Upper lobe of left lung (tissue), 4 donors: ENCODE measurements around the gene ADIPOQ.

Experiments
- EP300 ChIP-seq, 4 donors: sonication (generic); formaldehyde crosslinking; IDR thresholded peaks; one replicate each; pipeline ENCODE4 v1.5.1; 2017; ENCODE audit warnings: antibody characterized with exemption in 4 of 4, control low read depth in 2 of 4
- POLR2A ChIP-seq, 4 donors: fragments of 450-650 bp; IDR thresholded peaks; one replicate each; pipeline ENCODE4 v1.5.1; 2016 to 2017; ENCODE audit warnings: antibody characterized with exemption in 4 of 4, mild to moderate bottlenecking in 2 of 4
- POLR2AphosphoS5 ChIP-seq, 2 donors: sonication (generic); formaldehyde crosslinking; IDR thresholded peaks; one replicate each; pipeline ENCODE4 v1.5.1; 2017; ENCODE audit warnings: antibody characterized with exemption in 2 of 2
- TF ChIP-seq, protein P1 (sequence below), 6 experiments: fragments of 450-650 bp in 4 of 6; fragments of 200-600 bp in 2 of 6; sonication (generic) in 2 of 6; IDR thresholded peaks; one replicate each; pipeline ENCODE4 v1.5.1; 2016 to 2019; ENCODE audit warnings: antibody characterized with exemption in 6 of 6

GRCh38 chr3:186821429-186822387, 20.8 kb upstream of the ADIPOQ start:
- TF ChIP-seq POLR2A (IDR thresholded peaks at IDR 0.05): no peak
- TF ChIP-seq, protein P1, sequence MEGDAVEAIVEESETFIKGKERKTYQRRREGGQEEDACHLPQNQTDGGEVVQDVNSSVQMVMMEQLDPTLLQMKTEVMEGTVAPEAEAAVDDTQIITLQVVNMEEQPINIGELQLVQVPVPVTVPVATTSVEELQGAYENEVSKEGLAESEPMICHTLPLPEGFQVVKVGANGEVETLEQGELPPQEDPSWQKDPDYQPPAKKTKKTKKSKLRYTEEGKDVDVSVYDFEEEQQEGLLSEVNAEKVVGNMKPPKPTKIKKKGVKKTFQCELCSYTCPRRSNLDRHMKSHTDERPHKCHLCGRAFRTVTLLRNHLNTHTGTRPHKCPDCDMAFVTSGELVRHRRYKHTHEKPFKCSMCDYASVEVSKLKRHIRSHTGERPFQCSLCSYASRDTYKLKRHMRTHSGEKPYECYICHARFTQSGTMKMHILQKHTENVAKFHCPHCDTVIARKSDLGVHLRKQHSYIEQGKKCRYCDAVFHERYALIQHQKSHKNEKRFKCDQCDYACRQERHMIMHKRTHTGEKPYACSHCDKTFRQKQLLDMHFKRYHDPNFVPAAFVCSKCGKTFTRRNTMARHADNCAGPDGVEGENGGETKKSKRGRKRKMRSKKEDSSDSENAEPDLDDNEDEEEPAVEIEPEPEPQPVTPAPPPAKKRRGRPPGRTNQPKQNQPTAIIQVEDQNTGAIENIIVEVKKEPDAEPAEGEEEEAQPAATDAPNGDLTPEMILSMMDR (IDR thresholded peaks at IDR 0.05): peak; percentile 18 to 60 (median 42)
- TF ChIP-seq POLR2AphosphoS5 (IDR thresholded peaks at IDR 0.05): no peak
- no peak for TF ChIP-seq EP300 (IDR thresholded peaks at IDR 0.05)
